ENCODE measurements around the gene GOLGA8O.
"Not testable (repeated sequence)": the region's sequence is repeated elsewhere in the genome, so short reads cannot be mapped to it uniquely, and the experiment has no call there.

Gene GOLGA8O

GRCh38 chr15:32455534-32455933, at the start of gene GOLGA8O:
Gene GOLGA8O (minus strand): TSS chr15:32455634. CDS start chr15:32455536, 98 bp downstream.
- not testable (repeated sequence) for H3K4me3 ChIP-seq (ENCODE audit: low read depth, low read length); DNase-seq (ENCODE audit: low read depth)

- not testable (repeated sequence) for DNase-seq (ENCODE audit: low read depth); H3K4me3 ChIP-seq (ENCODE audit: low read depth, low read length)
Observed at GRCh38 chr15:32504152-32504811, 48.8 kb upstream of the GOLGA8O start.

GRCh38 chr15:32502946-32503345, 47.5 kb upstream of the GOLGA8O start:
- DNase-seq (ENCODE audit: low read depth); H3K4me3 ChIP-seq (ENCODE audit: low read depth, low read length): not testable (repeated sequence)

- DNase-seq (ENCODE audit: low read depth); H3K4me3 ChIP-seq (ENCODE audit: low read depth, low read length): not testable (repeated sequence)
Observed at GRCh38 chr15:32492768-32493167, 37.3 kb upstream of the GOLGA8O start.

GRCh38 chr15:32486474-32486873, 31.0 kb upstream of the GOLGA8O start:
- DNase-seq (ENCODE audit: low read depth); H3K4me3 ChIP-seq (ENCODE audit: low read depth, low read length): not testable (repeated sequence)

- DNase-seq (ENCODE audit: low read depth); H3K4me3 ChIP-seq (ENCODE audit: low read depth, low read length): not testable (repeated sequence)
Observed at GRCh38 chr15:32483377-32483776, 27.9 kb upstream of the GOLGA8O start.

GRCh38 chr15:32481683-32482082, 26.2 kb upstream of the GOLGA8O start:
- DNase-seq (ENCODE audit: low read depth); H3K4me3 ChIP-seq (ENCODE audit: low read depth, low read length): not testable (repeated sequence)

GRCh38 chr15:32468076-32468475, 12.6 kb upstream of the GOLGA8O start:
- DNase-seq (ENCODE audit: low read depth) = not testable (repeated sequence)

GRCh38 chr15:32440445-32440977, 14.9 kb downstream of the GOLGA8O start:
- DNase-seq (ENCODE audit: low read depth); H3K4me3 ChIP-seq (ENCODE audit: low read depth, low read length): not testable (repeated sequence)

More at GRCh38 chr15:32468076-32468475, 12.6 kb upstream of the GOLGA8O start:
- not testable (repeated sequence) for H3K4me3 ChIP-seq (ENCODE audit: low read depth, low read length)

GRCh38 chr15:32434102-32434963, 21.1 kb downstream of the GOLGA8O start:
- DNase-seq (ENCODE audit: low read depth); H3K4me3 ChIP-seq (ENCODE audit: low read depth, low read length): not testable (repeated sequence)

GRCh38 chr15:32427635-32428034, 27.8 kb downstream of the GOLGA8O start:
- H3K4me3 ChIP-seq (ENCODE audit: low read depth, low read length) = not testable (repeated sequence)

GRCh38 chr15:32426511-32426910, 28.9 kb downstream of the GOLGA8O start:
- not testable (repeated sequence) for DNase-seq (ENCODE audit: low read depth); H3K4me3 ChIP-seq (ENCODE audit: low read depth, low read length)

More at GRCh38 chr15:32427635-32428034, 27.8 kb downstream of the GOLGA8O start:
- not testable (repeated sequence) for DNase-seq (ENCODE audit: low read depth)

- not testable (repeated sequence) for DNase-seq (ENCODE audit: low read depth); H3K4me3 ChIP-seq (ENCODE audit: low read depth, low read length)
Observed at GRCh38 chr15:32407903-32408302, 47.5 kb downstream of the GOLGA8O start.

- H3K4me3 ChIP-seq (ENCODE audit: low read depth, low read length); DNase-seq (ENCODE audit: low read depth): not testable (repeated sequence)
Observed at GRCh38 chr15:32403192-32403591, 52.2 kb downstream of the GOLGA8O start, which contains the start of gene GOLGA8K. Gene GOLGA8K (minus strand): TSS chr15:32403292. CDS start chr15:32403194, 98 bp downstream.

GRCh38 chr15:32396522-32396921, 58.9 kb downstream of the GOLGA8O start:
- DNase-seq (ENCODE audit: low read depth); H3K4me3 ChIP-seq (ENCODE audit: low read depth, low read length): not testable (repeated sequence)
